CD4-positive, CD25-positive, alpha-beta regulatory T cell (primary cell): ENCODE measurements around the gene TMEM273. TPM values are rescaled to one million over a fixed set of nuclear protein-coding genes. Genes with fewer than 3 reads are reported as not detected.

Source experiments
- ATAC-seq, 2 donors: fragments of 150-1000 bp; cut with Tn5 transposase; one replicate each; pipeline ENCODE4 v1.10.0; 2021; ENCODE audit warnings: low read depth in 2 of 2, moderate number of reproducible peaks in 2 of 2, moderate library complexity in 1 of 2
- DNase-seq, 3 donors: peaks; one replicate each; pipeline versions ENCODE4 v3.0.0 to v3.0.0-alpha.2; 2012 to 2022; ENCODE audit warnings: mixed read lengths in 1 of 3
- H3K27ac ChIP-seq: one replicate; pipeline ENCODE4 v1.7.0; 2013; ENCODE audit warnings: mild to moderate bottlenecking, low read length; ENCODE audit not compliant: insufficient read depth, poor library complexity, severe bottlenecking
- H3K27me3 ChIP-seq: one replicate; pipeline ENCODE4 v1.7.0; 2013; ENCODE audit warnings: low read length; ENCODE audit not compliant: control insufficient read depth, insufficient read depth
- H3K36me3 ChIP-seq: one replicate; pipeline ENCODE4 v1.7.0; 2013; ENCODE audit warnings: mild to moderate bottlenecking, low read length, moderate library complexity; ENCODE audit not compliant: control insufficient read depth, insufficient read depth
- H3K4me1 ChIP-seq: 2 replicates; pipeline ENCODE4 v1.7.0; 2013; ENCODE audit warnings: mild to moderate bottlenecking, low read length; ENCODE audit not compliant: insufficient read depth, control insufficient read depth, poor library complexity, severe bottlenecking
- H3K4me3 ChIP-seq: one replicate; pipeline ENCODE4 v1.7.0; 2013; ENCODE audit warnings: low read depth, mild to moderate bottlenecking, low read length, moderate library complexity
- H3K9me3 ChIP-seq, 2 experiments: 1 replicate in 1 of 2; 2 replicates in 1 of 2; pipeline ENCODE4 v1.7.0; 2013; ENCODE audit warnings: low read length in 2 of 2, mild to moderate bottlenecking in 1 of 2, moderate library complexity in 1 of 2; ENCODE audit not compliant: control insufficient read depth in 2 of 2
- H3K27ac Mint-ChIP-seq, 3 donors: one replicate each; pipeline ENCODE4 v1.8.0; 2020 to 2022; ENCODE audit warnings: mild to moderate bottlenecking in 3 of 3, mixed read lengths in 3 of 3, moderate library complexity in 2 of 3
- H3K27me3 Mint-ChIP-seq: one replicate; pipeline ENCODE4 v1.8.0; 2022; ENCODE audit warnings: mild to moderate bottlenecking, mixed read lengths
- H3K36me3 Mint-ChIP-seq: one replicate; pipeline ENCODE4 v1.8.0; 2020; ENCODE audit warnings: mixed read lengths
- H3K4me1 Mint-ChIP-seq, 4 donors: one replicate each; pipeline ENCODE4 v1.8.0; 2020 to 2022; ENCODE audit warnings: mixed read lengths in 4 of 4, mild to moderate bottlenecking in 1 of 4
- H3K4me3 Mint-ChIP-seq, 4 donors: one replicate each; pipeline ENCODE4 v1.8.0; 2020 to 2022; ENCODE audit warnings: mild to moderate bottlenecking in 4 of 4, mixed read lengths in 4 of 4, moderate library complexity in 3 of 4
- H3K9me3 Mint-ChIP-seq, 7 donors: one replicate each; pipeline ENCODE4 v1.8.0; 2020 to 2022; ENCODE audit warnings: mixed read lengths in 7 of 7, mild to moderate bottlenecking in 3 of 7, moderate library complexity in 2 of 7
- polyA plus RNA-seq, 4 donors: library from polyadenylated mRNA; unstranded; fragments of 300-500 nt; fragmentation: Illumina TruSeq; gene quantifications; one replicate each; pipeline ENCODE4 v1.2.3, GENCODE V29; 2021
- total RNA-seq: library from RNA; stranded (reverse); gene quantifications from one replicate; pipeline ENCODE4 v1.2.3, GENCODE V29; 2022

TMEM273 gene
- total and polyA plus RNA-seq, 5 donors from 2014 or later = 7.9 to 46.2 (median 33.6) TPM

- Histone ChIP-seq H3K36me3 (no peaks in the 10 kb centered on the region), H3K27me3 (peaks cover 1% of the 10 kb centered on the region), H3K4me1 (no peaks in the 10 kb centered on the region), H3K9me3 (no peaks in the 10 kb centered on the region), H3K4me3 (no peak overlapping the region), H3K27ac (no peak overlapping the region)
- DNase-seq (no peak), ATAC-seq (no peak)
- no peaks in the 10 kb centered on the region for H3K36me3 Mint-ChIP-seq
- no peak overlapping the region for H3K27ac Mint-ChIP-seq
- H3K4me3 Mint-ChIP-seq = no peak overlapping the region
- H3K4me1 Mint-ChIP-seq = peaks cover 0 to 4% (median 0%) of the 10 kb centered on the region in 4 donors
- H3K27me3 Mint-ChIP-seq = peaks cover 35% of the 10 kb centered on the region
- H3K9me3 Mint-ChIP-seq = peaks cover 0 to 11% (median 1%) of the 10 kb centered on the region in 7 donors
Measured at GRCh38 chr10:49217645-49218044, 29.5 kb upstream of the TMEM273 start.

GRCh38 chr10:49213211-49213610 is 25.0 kb upstream of the TMEM273 start:
- Histone ChIP-seq H3K27me3 (peaks cover 4% of the 10 kb centered on the region), H3K9me3 (no peaks in the 10 kb centered on the region), H3K27ac (no peak overlapping the region), H3K36me3 (no peaks in the 10 kb centered on the region), H3K4me3 (no peak overlapping the region), H3K4me1 (no peaks in the 10 kb centered on the region)
- ATAC-seq (no peak), DNase-seq (no peak)
- Mint-ChIP-seq H3K36me3 (no peaks in the 10 kb centered on the region), H3K4me1 (peaks cover 0 to 4% (median 0%) of the 10 kb centered on the region in 4 donors), H3K4me3 (no peak overlapping the region), H3K27ac (no peak overlapping the region), H3K9me3 (peaks cover 0 to 9% (median 0%) of the 10 kb centered on the region in 7 donors), H3K27me3 (peaks cover 23% of the 10 kb centered on the region)

- H3K27me3 ChIP-seq = peaks cover 4% of the 10 kb centered on the region
- no peak overlapping the region for H3K4me3 Mint-ChIP-seq
- ATAC-seq (no peak), DNase-seq (no peak)
- H3K27me3 Mint-ChIP-seq = peaks cover 23% of the 10 kb centered on the region
- H3K36me3 ChIP-seq = no peaks in the 10 kb centered on the region
- H3K4me3 ChIP-seq = no peak overlapping the region
- no peaks in the 10 kb centered on the region for H3K9me3 ChIP-seq
- peaks cover 0 to 9% (median 0%) of the 10 kb centered on the region in 7 donors for H3K9me3 Mint-ChIP-seq
- no peak overlapping the region for H3K27ac Mint-ChIP-seq
- H3K27ac ChIP-seq = no peak overlapping the region
- H3K36me3 Mint-ChIP-seq = no peaks in the 10 kb centered on the region
- H3K4me1 ChIP-seq = no peaks in the 10 kb centered on the region
- peaks cover 0 to 4% (median 0%) of the 10 kb centered on the region in 4 donors for H3K4me1 Mint-ChIP-seq
Measured at GRCh38 chr10:49212783-49213182, 24.6 kb upstream of the TMEM273 start.

GRCh38 chr10:49212076-49212475 is 23.9 kb upstream of the TMEM273 start:
- Mint-ChIP-seq H3K27ac (no peak overlapping the region), H3K9me3 (peaks cover 0 to 5% (median 0%) of the 10 kb centered on the region in 7 donors), H3K36me3 (no peaks in the 10 kb centered on the region), H3K4me3 (no peak overlapping the region), H3K27me3 (peaks cover 23% of the 10 kb centered on the region), H3K4me1 (peaks cover 0 to 4% (median 0%) of the 10 kb centered on the region in 4 donors)
- H3K36me3 ChIP-seq = no peaks in the 10 kb centered on the region
- no peaks in the 10 kb centered on the region for H3K9me3 ChIP-seq
- no peak for ATAC-seq
- H3K4me1 ChIP-seq = no peaks in the 10 kb centered on the region
- DNase-seq = no peak
- H3K4me3 ChIP-seq = no peak overlapping the region
- no peak overlapping the region for H3K27ac ChIP-seq
- peaks cover 4% of the 10 kb centered on the region for H3K27me3 ChIP-seq

GRCh38 chr10:49208996-49209395 is 20.8 kb upstream of the TMEM273 start:
- ATAC-seq = no peak
- Mint-ChIP-seq H3K27ac (no peak overlapping the region), H3K4me3 (no peak overlapping the region), H3K4me1 (no peaks in the 10 kb centered on the region), H3K27me3 (peaks cover 19% of the 10 kb centered on the region), H3K9me3 (peaks cover 0 to 5% (median 0%) of the 10 kb centered on the region in 7 donors), H3K36me3 (no peaks in the 10 kb centered on the region)
- Histone ChIP-seq H3K9me3 (no peaks in the 10 kb centered on the region), H3K27ac (no peak overlapping the region), H3K4me3 (no peak overlapping the region), H3K4me1 (no peaks in the 10 kb centered on the region), H3K27me3 (peaks cover 8% of the 10 kb centered on the region), H3K36me3 (no peaks in the 10 kb centered on the region)
- DNase-seq = no peak

GRCh38 chr10:49207936-49208487 is 19.8 kb upstream of the TMEM273 start:
- Mint-ChIP-seq H3K27ac (no peak overlapping the region), H3K9me3 (peaks cover 0 to 9% (median 0%) of the 10 kb centered on the region in 7 donors), H3K36me3 (no peaks in the 10 kb centered on the region), H3K27me3 (peaks cover 18% of the 10 kb centered on the region), H3K4me3 (no peak overlapping the region), H3K4me1 (no peaks in the 10 kb centered on the region)
- no peaks in the 10 kb centered on the region for H3K36me3 ChIP-seq
- DNase-seq (no peak), ATAC-seq (no peak)
- peaks cover 6% of the 10 kb centered on the region for H3K27me3 ChIP-seq
- H3K4me1 ChIP-seq = no peaks in the 10 kb centered on the region
- no peak overlapping the region for H3K4me3 ChIP-seq
- H3K27ac ChIP-seq = no peak overlapping the region
- no peaks in the 10 kb centered on the region for H3K9me3 ChIP-seq

- Mint-ChIP-seq H3K4me3 (no peak overlapping the region), H3K4me1 (no peaks in the 10 kb centered on the region), H3K9me3 (peaks cover 0 to 8% (median 0%) of the 10 kb centered on the region in 7 donors), H3K36me3 (no peaks in the 10 kb centered on the region), H3K27ac (no peak overlapping the region), H3K27me3 (peaks cover 14% of the 10 kb centered on the region)
- DNase-seq (no peak), ATAC-seq (no peak)
- Histone ChIP-seq H3K9me3 (no peaks in the 10 kb centered on the region), H3K27me3 (peaks cover 10% of the 10 kb centered on the region), H3K4me1 (no peaks in the 10 kb centered on the region), H3K4me3 (no peak overlapping the region), H3K27ac (no peak overlapping the region), H3K36me3 (no peaks in the 10 kb centered on the region)
Measured at GRCh38 chr10:49207113-49207512, 18.9 kb upstream of the TMEM273 start.

GRCh38 chr10:49205206-49205605 is 17.0 kb upstream of the TMEM273 start:
- Histone ChIP-seq H3K27ac (no peak overlapping the region), H3K4me1 (no peaks in the 10 kb centered on the region), H3K4me3 (no peak overlapping the region), H3K27me3 (peaks cover 8% of the 10 kb centered on the region), H3K36me3 (no peaks in the 10 kb centered on the region), H3K9me3 (no peaks in the 10 kb centered on the region)
- Mint-ChIP-seq H3K36me3 (no peaks in the 10 kb centered on the region), H3K4me3 (no peak overlapping the region), H3K27me3 (peaks cover 18% of the 10 kb centered on the region), H3K4me1 (no peaks in the 10 kb centered on the region), H3K27ac (no peak overlapping the region), H3K9me3 (peaks cover 0 to 8% (median 0%) of the 10 kb centered on the region in 7 donors)
- ATAC-seq (no peak), DNase-seq (no peak)
